ENCODE data around the gene TTC24.

Gene TTC24

DNA sequence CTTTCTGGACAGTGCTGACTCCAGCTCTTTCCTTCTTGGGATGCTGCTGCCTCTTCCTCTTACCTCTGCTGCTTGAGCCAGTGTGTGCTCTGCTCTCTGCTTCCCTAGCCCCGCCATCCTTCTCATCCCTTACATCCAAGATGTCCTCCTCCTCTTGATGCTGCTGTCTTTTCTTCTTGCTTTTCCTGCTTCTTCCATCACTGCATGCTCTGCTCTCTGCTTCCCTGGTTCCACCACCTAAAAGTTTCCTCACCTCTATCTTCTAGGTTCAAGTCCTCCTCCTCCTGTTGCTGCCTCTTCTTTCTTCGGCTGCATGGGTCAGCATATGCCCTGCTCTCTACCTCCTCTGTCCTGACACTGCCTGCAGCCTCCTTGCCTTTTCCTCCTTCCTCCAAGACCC, 15.5 kb downstream of the TTC24 start:
- TF ChIP-seq, protein P1, sequence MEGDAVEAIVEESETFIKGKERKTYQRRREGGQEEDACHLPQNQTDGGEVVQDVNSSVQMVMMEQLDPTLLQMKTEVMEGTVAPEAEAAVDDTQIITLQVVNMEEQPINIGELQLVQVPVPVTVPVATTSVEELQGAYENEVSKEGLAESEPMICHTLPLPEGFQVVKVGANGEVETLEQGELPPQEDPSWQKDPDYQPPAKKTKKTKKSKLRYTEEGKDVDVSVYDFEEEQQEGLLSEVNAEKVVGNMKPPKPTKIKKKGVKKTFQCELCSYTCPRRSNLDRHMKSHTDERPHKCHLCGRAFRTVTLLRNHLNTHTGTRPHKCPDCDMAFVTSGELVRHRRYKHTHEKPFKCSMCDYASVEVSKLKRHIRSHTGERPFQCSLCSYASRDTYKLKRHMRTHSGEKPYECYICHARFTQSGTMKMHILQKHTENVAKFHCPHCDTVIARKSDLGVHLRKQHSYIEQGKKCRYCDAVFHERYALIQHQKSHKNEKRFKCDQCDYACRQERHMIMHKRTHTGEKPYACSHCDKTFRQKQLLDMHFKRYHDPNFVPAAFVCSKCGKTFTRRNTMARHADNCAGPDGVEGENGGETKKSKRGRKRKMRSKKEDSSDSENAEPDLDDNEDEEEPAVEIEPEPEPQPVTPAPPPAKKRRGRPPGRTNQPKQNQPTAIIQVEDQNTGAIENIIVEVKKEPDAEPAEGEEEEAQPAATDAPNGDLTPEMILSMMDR (IDR thresholded peaks at IDR 0.05; ENCODE audit: low read depth, low read length, missing control alignments) = no peak
- DNase-seq (ENCODE audit: extremely low read depth, low read depth) = no peak
- no peak overlapping the region for H3K4me3 ChIP-seq (replicated peaks; ENCODE audit: low read depth, low read length)

DNA sequence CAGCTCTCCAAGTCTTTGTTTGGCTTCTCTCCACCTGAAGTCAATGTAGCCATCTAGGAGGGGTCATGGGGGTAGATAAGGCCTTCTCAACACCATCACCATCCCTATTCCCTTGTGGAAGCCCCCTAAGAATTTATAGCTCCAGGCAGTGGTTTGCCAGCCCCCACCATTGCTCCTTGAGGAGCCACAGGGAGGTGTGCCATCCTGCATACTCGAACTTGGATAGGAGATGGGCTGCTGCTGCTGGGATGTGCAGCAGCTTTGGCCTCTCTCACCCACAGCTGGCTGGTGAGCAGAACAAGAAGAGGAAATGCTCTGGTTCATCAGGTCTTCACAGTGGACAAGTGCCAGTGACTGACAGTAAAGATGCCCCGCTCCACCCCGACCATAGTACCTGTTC, 16.9 kb downstream of the TTC24 start:
- H3K4me3 ChIP-seq (replicated peaks; ENCODE audit: low read depth, low read length) = no peak overlapping the region
- TF ChIP-seq, protein P1 (IDR thresholded peaks at IDR 0.05; ENCODE audit: low read depth, low read length, missing control alignments) = no peak
- no peak for DNase-seq (ENCODE audit: extremely low read depth, low read depth)

DNA sequence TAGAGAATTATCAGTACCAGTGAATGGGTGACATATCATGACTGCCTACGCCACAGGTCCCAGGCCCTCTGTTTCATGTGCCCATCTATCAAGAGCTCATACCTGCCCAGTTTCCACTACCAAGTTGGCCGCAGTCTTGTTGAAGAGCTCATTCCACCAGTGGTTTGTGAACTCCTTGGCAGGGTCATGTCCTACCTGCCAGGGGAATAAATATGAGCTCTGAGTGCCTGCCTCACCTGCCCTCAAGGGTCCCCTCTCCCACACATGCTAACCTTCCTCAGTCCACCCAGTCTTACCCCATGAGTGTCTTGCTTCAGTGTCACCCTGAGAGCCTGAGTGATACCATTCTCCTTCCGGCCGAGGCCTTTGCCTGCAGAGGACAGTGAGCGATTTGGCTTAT, 18.6 kb downstream of the TTC24 start:
- TF ChIP-seq, protein P1 (IDR thresholded peaks at IDR 0.05; ENCODE audit: low read depth, low read length, missing control alignments) = no peak
- H3K4me3 ChIP-seq (replicated peaks; ENCODE audit: low read depth, low read length) = no peak overlapping the region
- no peak for DNase-seq (ENCODE audit: extremely low read depth, low read depth)

DNA sequence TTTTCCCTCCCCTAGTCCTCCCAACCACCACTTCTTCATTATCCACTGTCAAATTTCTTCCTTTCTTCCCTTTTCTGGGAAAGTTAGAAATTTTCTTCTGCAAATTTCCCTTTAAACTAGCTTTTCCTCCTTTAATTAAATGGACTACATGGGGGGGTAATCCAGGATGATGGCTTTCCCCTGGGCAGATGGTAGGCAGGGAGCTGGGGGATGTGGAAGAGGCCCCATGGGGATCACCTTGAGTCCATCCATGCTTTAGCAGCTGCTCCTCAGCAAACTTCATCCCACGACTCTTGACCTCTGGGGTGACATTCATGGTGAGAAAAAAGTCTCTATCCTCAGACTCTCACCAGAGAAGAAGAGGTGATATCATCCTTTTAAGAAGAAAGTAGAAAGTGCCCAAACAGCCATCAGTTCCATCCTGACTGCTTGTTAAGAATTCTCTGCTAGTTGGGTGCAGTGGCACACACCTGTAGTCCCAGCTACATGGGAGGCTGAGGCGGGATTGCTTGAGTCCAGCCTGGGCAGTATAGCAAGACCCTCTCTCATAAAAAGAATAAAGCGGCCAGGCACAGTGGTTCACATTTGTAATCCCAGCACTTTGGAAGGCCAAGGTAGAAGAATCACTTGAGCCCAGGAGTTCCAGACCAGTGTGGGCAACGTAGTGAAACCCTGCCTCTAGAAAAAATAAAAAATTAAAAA, 19.4 kb downstream of the TTC24 start:
- H3K4me3 ChIP-seq (replicated peaks; ENCODE audit: low read depth, low read length) = no peak overlapping the region
- DNase-seq (ENCODE audit: extremely low read depth, low read depth) = no peak
- TF ChIP-seq, protein P1 (IDR thresholded peaks at IDR 0.05; ENCODE audit: low read depth, low read length, missing control alignments) = no peak

DNA sequence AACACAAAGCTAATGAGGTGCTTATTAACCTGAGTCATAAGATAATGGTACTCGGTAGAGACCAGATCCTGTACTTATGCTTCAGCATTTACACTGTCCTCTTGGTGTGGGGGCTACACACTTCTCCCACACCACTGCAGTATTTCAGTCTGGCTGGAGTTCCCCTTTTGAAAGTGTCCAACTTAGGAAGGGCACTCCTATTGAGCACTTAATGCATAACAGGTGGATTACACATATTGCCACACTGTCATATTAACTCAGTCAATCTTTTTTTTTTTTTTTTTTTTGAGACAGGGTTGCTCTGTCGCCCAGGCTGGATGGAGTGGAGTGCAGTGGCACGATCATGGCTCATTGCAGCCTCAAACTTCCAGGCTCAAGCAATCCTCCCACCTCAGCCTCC, 20.3 kb downstream of the TTC24 start:
- TF ChIP-seq, protein P1 (IDR thresholded peaks at IDR 0.05; ENCODE audit: low read depth, low read length, missing control alignments) = no peak
- DNase-seq (ENCODE audit: extremely low read depth, low read depth) = no peak
- H3K4me3 ChIP-seq (replicated peaks; ENCODE audit: low read depth, low read length) = peak overlapping the region; percentile 74

DNA sequence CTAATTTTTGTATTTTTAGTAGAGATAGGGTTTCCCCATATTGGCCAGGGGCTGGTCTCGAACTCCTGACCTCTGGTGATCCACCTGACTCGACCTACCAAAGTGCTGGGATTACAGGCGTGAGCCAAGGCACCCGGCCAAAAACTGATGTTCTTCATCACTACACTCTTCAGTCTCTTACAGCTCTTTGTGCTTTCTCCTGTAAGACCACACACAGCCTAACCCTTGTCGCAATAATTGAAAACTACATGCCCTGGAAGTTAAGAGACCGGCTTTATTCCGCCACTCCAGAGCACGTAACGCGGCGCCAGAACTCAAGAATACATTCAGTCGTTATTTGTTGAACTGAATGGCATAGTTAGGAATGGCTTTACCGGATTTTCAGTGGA, 21.2 kb downstream of the TTC24 start:
- TF ChIP-seq, protein P1 (IDR thresholded peaks at IDR 0.05; ENCODE audit: low read depth, low read length, missing control alignments) = no peak
- no peak for DNase-seq (ENCODE audit: extremely low read depth, low read depth)
- H3K4me3 ChIP-seq (replicated peaks; ENCODE audit: low read depth, low read length) = peak overlapping the region; percentile 74
